Measurements from ENCODE around the gene BMPR1B. TPM values are rescaled to one million over a fixed set of nuclear protein-coding genes. Genes with fewer than 3 reads are reported as not detected.

BMPR1B gene
- total and polyA plus RNA-seq, 2 of the 8 experiments (the other 6 are each of a cell fraction or from before 2014, with no cell fraction given): 0.14 to 1.1 TPM

DNA sequence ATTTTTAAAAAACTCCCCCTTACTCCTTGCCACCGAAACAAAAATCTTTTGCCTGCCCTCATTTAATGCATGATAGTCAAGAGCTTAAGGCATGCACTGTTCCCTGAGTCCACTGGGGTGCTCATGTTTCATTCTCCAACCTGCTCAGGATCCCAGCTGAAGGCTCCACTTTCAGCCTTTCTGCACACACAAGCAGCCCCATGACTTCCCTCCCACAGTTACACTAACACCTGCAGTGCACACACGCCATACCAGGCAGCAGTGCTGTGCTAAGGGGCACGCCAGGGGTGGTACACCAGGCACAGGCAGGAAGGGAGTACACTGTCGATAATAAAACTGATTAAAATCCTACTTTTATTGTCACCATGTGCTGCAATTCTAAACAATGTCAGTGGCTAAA, 385.2 kb downstream of the BMPR1B start:
- Histone ChIP-seq H3K4me1 (replicated peaks in 1 of 4; ENCODE audit: control insufficient read depth in 3 of 4, insufficient read depth in 4 of 4, low read length in 3 of 4) (peaks cover 0 to 2% (median 0%) of the 10 kb centered on the region in 4 experiments; a peak in 1 of 7 replicates), H3K27me3 (replicated peaks in 1 of 4; ENCODE audit: control insufficient read depth in 3 of 4, extremely low read depth in 1 of 4, insufficient read depth in 3 of 4, low read length in 3 of 4) (no peaks in the 10 kb centered on the region), H3K79me2 (ENCODE audit: control insufficient read depth in 1 of 2, insufficient read depth in 2 of 2, low read length in 2 of 2) (no peaks in the 10 kb centered on the region), H3K27ac (ENCODE audit: low read depth, low read length) (no peak overlapping the region), H3K4ac (replicated peaks; ENCODE audit: insufficient read length, low read depth, low read length) (no peak overlapping the region), H4K20me1 (replicated peaks in 1 of 2; ENCODE audit: control insufficient read depth in 1 of 2, insufficient read depth in 2 of 2, low read length in 2 of 2) (no peaks in the 10 kb centered on the region), H4K5ac (ENCODE audit: insufficient read length, low read depth, low read length) (no peak overlapping the region), H2BK120ac (replicated peaks; ENCODE audit: low read depth, low read length) (no peak overlapping the region), H3K4me2 (ENCODE audit: insufficient read depth in 1 of 2, low read depth in 2 of 2, low read length in 2 of 2) (no peak overlapping the region), H2BK15ac (ENCODE audit: low read length) (no peak overlapping the region), H2AK5ac (ENCODE audit: low read depth, low read length) (no peak overlapping the region), H4K91ac (replicated peaks; ENCODE audit: insufficient read length, low read length) (no peak overlapping the region), H3K23me2 (ENCODE audit: low read depth, low read length) (no peaks in the 10 kb centered on the region), H2AFZ (ENCODE audit: low read length) (no peak overlapping the region; the same call in 1 of the 2 replicates), H3K9ac (replicated peaks in 1 of 4; ENCODE audit: extremely low read depth in 1 of 4, low read depth in 3 of 4, low read length in 3 of 4) (no peak overlapping the region), H3K4me3 (ENCODE audit: extremely low read depth in 1 of 4, insufficient read depth in 2 of 4, low read depth in 3 of 4, low read length in 4 of 4) (no peak overlapping the region), H4K8ac (ENCODE audit: extremely low read depth, insufficient read depth, low read length) (no peak overlapping the region), H3K14ac (ENCODE audit: insufficient read length) (no peak overlapping the region), H2BK20ac (ENCODE audit: low read length) (no peak overlapping the region), H3K56ac (replicated peaks; ENCODE audit: insufficient read length, low read depth, low read length) (no peak overlapping the region), H3K23ac (ENCODE audit: insufficient read length) (no peak overlapping the region), H3K9me3 (ENCODE audit: insufficient read depth in 2 of 2, low read depth in 1 of 2, low read length in 1 of 2) (peaks cover 14 to 18% of the 10 kb centered on the region in 2 experiments; a peak in 3 of 4 replicates), H3K36me3 (ENCODE audit: control insufficient read depth in 2 of 4, insufficient read depth in 4 of 4, low read length in 3 of 4) (peaks cover 0 to 4% (median 2%) of the 10 kb centered on the region in 4 experiments; a peak in 1 of 8 replicates), H3K79me1 (ENCODE audit: low read depth, low read length) (no peaks in the 10 kb centered on the region), H2BK12ac (ENCODE audit: low read depth, low read length) (peak overlapping the region; percentile 50; the same call in 1 of the 2 replicates), H3K18ac (ENCODE audit: extremely low read depth, low read length) (no peak overlapping the region), H2BK5ac (ENCODE audit: low read depth, low read length) (no peak overlapping the region)
- POLR2A ChIA-PET (ENCODE audit: partially characterized antibody): no interaction called here
- CTCF ChIA-PET (ENCODE audit: partially characterized antibody): interaction anchor here (0.6 to 2.5 kb wide), 4 partner anchors 12 to 18 kb away, joined by 3 to 7 read pairs (median 4); no protein-coding TSS in a partner anchor
- FAIRE-seq (no peak), DNase-seq (ENCODE audit: low read depth in 1 of 2, low spot score in 2 of 2) (no peak)
- WGBS, 2 experiments (ENCODE audit: extremely low coverage in 1 of 2, insufficient coverage in 1 of 2, insufficient read length in 1 of 2, insufficient replicate concordance in 2 of 2, low coverage in 1 of 2, low lambda C conversion rate in 2 of 2, missing lambda C conversion rate in 1 of 2): 90% methylated on average over 4 of the region's 4 CpGs; no CpG with 5 or more reads in 1 of the 2 experiments
- no peak for TF ChIP-seq SIRT6 (IDR thresholded peaks at IDR 0.05; ENCODE audit: low read length)
- TF ChIP-seq TCF12 (IDR thresholded peaks at IDR 0.05; ENCODE audit: low read depth, low read length): no peak
- TF ChIP-seq, protein P1, sequence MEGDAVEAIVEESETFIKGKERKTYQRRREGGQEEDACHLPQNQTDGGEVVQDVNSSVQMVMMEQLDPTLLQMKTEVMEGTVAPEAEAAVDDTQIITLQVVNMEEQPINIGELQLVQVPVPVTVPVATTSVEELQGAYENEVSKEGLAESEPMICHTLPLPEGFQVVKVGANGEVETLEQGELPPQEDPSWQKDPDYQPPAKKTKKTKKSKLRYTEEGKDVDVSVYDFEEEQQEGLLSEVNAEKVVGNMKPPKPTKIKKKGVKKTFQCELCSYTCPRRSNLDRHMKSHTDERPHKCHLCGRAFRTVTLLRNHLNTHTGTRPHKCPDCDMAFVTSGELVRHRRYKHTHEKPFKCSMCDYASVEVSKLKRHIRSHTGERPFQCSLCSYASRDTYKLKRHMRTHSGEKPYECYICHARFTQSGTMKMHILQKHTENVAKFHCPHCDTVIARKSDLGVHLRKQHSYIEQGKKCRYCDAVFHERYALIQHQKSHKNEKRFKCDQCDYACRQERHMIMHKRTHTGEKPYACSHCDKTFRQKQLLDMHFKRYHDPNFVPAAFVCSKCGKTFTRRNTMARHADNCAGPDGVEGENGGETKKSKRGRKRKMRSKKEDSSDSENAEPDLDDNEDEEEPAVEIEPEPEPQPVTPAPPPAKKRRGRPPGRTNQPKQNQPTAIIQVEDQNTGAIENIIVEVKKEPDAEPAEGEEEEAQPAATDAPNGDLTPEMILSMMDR (IDR thresholded peaks at IDR 0.05; ENCODE audit: control extremely low read depth in 1 of 3, insufficient read depth in 1 of 3, low read depth in 1 of 3, low read length in 3 of 3): peak in 1 of 3 experiments; percentile 25; a peak in 2 of 4 replicates
- TF ChIP-seq CHD1 (IDR thresholded peaks at IDR 0.05; ENCODE audit: low read depth, low read length): no peak

Data from H1 (cell line).